GM19395 (cell line): Measurements from ENCODE around the gene HSPBAP1.
"Not testable (repeated sequence)": the region's sequence is repeated elsewhere in the genome, so short reads cannot be mapped to it uniquely, and the experiment has no call there.

Experiments used
- ATAC-seq: cut with Tn5 transposase; IDR thresholded peaks from one replicate; pipeline ENCODE4 v1.9.1; 2021; ENCODE audit warnings: mild to moderate bottlenecking, moderate library complexity; ENCODE audit not compliant: unreplicated experiment

Gene HSPBAP1

GRCh38 chr3:122743581-122744120, 50.0 kb downstream of the HSPBAP1 start:
- no peak for ATAC-seq

GRCh38 chr3:122742234-122742633, 51.4 kb downstream of the HSPBAP1 start:
- ATAC-seq: no peak

GRCh38 chr3:122739172-122739571, 54.5 kb downstream of the HSPBAP1 start:
- ATAC-seq: no peak

DNA sequence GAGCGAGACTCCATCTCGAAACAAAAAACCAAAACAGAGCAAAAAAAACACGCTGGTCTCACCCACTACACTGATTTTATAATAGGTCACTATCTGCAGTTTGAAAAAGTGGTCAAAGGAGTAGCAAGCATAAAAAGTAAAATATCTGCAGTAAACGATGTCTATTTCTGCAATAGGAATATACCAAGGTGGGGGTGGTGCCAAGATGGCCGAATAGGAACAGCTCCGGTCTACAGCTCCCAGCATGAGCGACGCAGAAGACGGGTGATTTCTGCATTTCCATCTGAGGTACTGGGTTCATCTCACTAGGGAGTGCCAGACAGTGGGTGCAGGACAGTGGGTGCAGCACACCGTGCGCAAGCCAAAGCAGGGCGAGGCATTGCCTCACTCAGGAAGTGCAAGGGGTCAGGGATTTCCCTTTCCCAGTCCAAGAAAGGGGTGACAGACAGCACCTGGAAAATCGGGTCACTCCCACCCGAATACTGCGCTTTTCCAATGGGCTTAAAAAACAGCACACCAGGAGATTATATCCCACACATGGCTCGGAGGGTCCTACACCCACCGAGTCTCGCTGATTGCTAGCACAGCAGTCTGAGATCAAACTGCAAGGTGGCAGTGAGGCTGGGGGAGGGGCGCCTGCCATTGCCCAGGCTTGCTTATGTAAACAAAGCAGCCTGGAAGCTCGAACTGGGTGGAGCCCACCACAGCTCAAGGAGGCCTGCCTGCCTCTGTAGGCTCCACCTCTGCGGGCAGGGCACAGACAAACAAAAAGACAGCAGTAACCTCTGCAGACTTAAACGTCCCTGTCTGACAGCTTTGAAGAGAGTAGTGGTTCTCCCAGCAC, 60.7 kb downstream of the HSPBAP1 start:
- not testable (repeated sequence) for ATAC-seq

DNA sequence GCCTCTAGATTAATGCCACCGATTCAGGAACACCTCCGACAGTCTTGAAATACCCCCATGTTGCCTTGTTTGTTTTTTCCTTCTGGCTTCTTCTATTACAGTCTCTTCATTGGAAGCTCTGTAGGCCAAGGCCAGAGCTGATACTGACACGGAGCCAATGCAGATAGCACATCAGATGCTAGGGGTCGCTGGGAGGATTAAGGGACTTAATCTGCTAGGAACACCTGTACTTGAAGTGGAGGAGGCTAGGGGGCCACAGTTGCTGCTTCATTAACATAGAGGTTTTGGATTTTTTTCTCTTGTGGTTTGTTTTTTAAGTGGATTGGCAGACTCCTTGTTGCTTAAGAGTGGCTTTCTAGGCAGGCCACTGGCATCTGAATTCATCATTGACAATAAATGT, 63.4 kb downstream of the HSPBAP1 start:
- no peak for ATAC-seq

- no peak for ATAC-seq
Measured at GRCh38 chr3:122728756-122729514, 64.7 kb downstream of the HSPBAP1 start.

DNA sequence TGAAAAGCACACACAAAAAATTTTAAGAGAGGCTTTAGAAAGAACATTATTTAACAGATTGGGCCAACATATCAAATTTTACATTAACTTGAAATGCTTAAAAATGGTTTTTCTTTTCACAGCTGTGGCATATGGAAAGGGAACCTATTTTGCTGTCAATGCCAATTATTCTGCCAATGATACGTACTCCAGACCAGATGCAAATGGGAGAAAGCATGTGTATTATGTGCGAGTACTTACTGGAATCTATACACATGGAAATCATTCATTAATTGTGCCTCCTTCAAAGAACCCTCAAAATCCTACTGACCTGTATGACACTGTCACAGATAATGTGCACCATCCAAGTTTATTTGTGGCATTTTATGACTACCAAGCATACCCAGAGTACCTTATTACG, 65.4 kb downstream of the HSPBAP1 start:
- ATAC-seq: no peak

DNA sequence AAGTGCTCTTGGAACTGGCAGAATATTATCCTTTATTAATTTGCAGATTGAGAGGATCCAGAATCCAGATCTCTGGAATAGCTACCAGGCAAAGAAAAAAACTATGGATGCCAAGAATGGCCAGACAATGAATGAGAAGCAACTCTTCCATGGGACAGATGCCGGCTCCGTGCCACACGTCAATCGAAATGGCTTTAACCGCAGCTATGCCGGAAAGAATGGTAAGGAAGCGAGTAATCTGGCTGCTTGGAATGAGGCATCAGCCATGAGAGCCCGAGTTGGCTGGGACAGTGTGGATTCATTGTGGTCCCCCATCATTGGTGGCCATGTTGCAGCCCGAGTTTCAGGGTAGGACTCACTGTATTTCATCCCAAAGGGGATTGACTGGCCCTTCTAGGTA, 65.9 kb downstream of the HSPBAP1 start:
- no peak for ATAC-seq

GRCh38 chr3:122727294-122727693, 66.3 kb downstream of the HSPBAP1 start:
- ATAC-seq: no peak

- no peak for ATAC-seq
Measured at GRCh38 chr3:122725106-122725505, 68.5 kb downstream of the HSPBAP1 start.

- no peak for ATAC-seq
Measured at GRCh38 chr3:122719273-122719921, 74.2 kb downstream of the HSPBAP1 start.

- ATAC-seq: no peak
Measured at GRCh38 chr3:122716667-122717066, 77.0 kb downstream of the HSPBAP1 start.

GRCh38 chr3:122714273-122714672, 79.4 kb downstream of the HSPBAP1 start:
- ATAC-seq: no peak

DNA sequence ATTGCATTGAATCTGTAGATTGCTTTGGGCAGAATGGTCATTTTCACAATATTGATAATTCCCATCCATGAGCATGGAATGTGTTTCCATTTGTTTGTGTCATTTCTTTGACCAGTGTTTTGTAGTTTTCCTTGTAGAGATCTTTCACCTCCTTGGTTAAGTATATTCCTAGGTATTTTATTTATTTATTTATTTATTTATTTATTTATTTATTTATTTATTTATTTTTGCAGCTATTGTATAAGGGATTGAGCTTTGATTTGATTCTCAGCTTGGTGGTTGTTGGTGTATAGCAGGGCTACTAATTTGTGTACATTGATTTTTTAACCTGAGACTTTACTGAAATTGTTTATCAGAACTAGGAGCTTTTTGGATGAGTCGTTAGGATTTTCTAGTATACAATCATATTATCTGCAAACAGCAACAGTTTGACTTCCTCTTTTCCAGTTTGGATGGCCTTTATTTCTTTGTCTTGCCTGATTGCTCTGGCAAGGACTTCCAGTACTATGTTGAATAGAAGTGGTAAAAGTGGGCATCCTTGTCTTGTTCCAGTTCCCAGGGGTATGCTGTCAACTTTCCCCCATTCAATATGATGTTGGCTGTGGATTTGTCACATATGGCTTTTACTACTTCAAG, 82.9 kb downstream of the HSPBAP1 start:
- ATAC-seq: not testable (repeated sequence)

GRCh38 chr3:122705379-122705778, 88.3 kb downstream of the HSPBAP1 start:
- no peak for ATAC-seq

- no peak for ATAC-seq
Measured at GRCh38 chr3:122700193-122700592, 93.4 kb downstream of the HSPBAP1 start.

DNA sequence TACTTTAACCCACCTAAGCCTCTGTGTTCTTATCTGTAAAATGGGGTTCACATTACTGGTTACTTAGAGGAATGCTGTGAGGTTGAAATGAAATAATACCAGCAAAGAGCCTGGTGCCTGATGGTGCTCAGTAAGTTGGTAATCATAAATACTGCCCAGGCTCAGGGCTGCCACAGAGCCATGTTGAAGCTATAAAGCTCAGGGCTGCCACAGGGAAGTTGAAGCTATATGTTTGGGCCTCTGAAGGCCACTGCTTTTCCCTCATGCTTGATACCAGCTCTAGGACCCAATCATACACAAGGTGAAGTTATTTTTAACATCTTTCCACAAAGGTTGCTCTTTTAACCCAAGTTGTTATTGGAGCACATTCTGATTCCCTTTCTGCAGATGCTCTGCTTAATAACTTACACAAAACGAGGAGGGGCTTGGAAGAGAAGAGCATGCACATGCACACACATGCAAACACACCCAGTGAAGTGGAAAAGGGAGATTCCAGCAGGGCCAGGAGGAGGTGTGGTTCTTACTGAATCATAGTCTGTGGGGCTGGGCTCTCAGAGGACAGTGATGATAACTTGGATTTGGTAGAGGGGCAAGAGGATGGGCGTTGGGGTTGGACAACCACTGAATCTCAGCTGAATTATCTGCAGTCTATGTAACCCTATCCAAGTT, 95.5 kb downstream of the HSPBAP1 start:
- ATAC-seq: peak; percentile 74

DNA sequence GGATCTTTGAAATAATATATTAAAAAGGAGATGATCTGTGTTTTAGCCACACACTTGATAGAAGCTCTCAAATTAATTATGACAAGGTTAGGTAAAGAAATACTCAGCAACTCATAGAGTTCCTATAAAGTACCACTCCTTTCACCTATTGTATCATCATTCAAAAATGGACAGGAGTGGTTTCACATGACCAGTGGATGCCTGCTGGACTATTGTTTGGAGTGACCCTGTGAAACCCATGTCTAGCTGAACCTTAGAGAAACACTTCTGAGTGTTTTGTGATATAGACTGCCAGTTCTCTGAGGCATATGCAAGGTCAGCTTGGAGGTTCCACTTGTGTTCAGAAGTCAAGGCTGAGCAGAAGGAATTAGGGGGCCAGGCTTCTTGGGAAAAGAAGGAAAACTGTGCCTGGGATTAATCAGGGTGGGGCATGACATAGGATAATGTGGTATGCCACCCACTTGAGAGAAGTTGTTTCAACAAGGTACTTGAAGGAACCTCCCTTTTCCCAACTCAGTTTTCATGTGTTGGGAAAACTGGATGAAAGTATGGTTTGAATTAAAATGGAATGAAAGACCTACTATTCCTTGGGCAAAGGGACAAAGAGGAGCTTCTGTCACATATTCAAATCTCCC, 97.6 kb downstream of the HSPBAP1 start:
- no peak for ATAC-seq

DNA sequence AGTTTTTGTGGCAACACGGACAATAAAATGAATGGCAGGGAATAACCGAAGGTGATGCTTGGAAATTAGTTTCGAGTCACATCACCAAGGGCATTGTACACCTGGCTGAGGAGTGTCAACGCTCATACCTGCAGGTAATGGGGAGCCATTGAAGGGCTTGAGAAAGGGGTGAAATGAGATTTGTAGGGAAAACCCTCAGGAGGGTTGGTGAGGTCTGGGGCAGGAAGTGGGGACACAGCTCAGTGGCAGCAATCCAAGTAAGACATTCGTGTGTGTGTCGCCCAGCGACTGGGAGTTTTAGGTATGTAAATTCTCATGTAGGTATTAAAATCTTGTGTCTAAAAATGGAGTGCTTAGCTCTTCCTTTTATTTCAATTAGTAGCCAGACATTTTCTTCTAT, 98.7 kb downstream of the HSPBAP1 start:
- ATAC-seq: no peak

DNA sequence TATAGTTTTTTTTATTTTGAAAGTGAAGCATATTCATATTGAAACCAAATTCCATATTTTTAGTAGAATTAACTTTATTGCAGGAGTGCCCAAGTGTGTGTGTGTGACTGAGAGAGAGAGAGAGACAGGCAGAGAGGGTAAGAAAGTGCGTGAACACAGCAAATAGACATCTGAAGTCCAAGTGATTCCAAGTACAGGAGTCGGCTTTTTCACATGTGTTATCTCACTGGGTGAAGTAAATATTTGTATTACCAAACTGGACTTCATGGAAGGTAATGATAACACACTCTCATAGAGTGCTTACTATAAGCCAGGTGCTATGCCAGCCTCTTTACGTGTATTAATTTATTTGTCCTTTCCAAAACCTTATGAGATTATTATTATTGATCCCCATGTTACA, 101.0 kb downstream of the HSPBAP1 start:
- ATAC-seq: no peak
